Measurements from ENCODE around the gene CHEK2.

DNA sequence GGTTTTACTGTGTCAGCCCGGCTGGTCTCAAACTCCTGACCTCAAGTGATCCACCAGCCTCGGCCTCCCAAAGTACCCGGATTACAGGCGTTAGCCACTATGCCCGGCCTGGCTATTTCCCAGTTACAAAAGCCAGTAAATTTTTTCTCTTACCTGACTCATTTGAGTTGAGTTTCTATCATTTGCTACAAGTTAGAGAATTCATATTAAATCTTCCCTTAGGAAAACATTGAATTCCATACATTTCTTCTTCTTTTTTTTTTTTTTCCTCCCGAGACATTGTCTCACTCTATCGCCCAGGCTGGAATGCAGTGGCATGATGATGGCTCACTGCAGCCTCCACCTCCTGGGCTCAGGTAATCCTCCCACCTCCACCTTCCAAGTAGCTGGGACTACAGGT is 26.0 kb downstream of the CHEK2 start:
- TF ChIP-seq, protein P1, sequence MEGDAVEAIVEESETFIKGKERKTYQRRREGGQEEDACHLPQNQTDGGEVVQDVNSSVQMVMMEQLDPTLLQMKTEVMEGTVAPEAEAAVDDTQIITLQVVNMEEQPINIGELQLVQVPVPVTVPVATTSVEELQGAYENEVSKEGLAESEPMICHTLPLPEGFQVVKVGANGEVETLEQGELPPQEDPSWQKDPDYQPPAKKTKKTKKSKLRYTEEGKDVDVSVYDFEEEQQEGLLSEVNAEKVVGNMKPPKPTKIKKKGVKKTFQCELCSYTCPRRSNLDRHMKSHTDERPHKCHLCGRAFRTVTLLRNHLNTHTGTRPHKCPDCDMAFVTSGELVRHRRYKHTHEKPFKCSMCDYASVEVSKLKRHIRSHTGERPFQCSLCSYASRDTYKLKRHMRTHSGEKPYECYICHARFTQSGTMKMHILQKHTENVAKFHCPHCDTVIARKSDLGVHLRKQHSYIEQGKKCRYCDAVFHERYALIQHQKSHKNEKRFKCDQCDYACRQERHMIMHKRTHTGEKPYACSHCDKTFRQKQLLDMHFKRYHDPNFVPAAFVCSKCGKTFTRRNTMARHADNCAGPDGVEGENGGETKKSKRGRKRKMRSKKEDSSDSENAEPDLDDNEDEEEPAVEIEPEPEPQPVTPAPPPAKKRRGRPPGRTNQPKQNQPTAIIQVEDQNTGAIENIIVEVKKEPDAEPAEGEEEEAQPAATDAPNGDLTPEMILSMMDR (IDR thresholded peaks at IDR 0.05), result no peak
- TF ChIP-seq POLR2A (IDR thresholded peaks at IDR 0.05), result no peak
- no peak for TF ChIP-seq POLR2AphosphoS5 (IDR thresholded peaks at IDR 0.05)
